Lower leg skin (tissue), 4 donors: ENCODE results near the gene SYDE1. TPM values are rescaled to one million over a fixed set of nuclear protein-coding genes. Genes with fewer than 3 reads are reported as not detected.

ENCODE experiments used
- DNase-seq, 2 donors: peaks; one replicate each; pipeline ENCODE4 v3.0.0-alpha.2; 2019; ENCODE audit warnings: low spot score in 2 of 2
- H3K4me3 ChIP-seq: fragments of 200-600 bp; sonication (generic); 2 replicates; pipeline ENCODE4 v1.5.1; 2017; ENCODE audit warnings: mild to moderate bottlenecking, low read depth; ENCODE audit not compliant: poor library complexity, severe bottlenecking
- POLR2A ChIP-seq, 2 donors: fragments of 450-650 bp; IDR thresholded peaks; one replicate each; pipeline ENCODE4 v1.6.1; 2016 to 2017; ENCODE audit warnings: antibody characterized with exemption in 2 of 2, mild to moderate bottlenecking in 1 of 2, moderate library complexity in 1 of 2
- WGBS, 2 donors: methylation state at CpG; one replicate each; pipeline ENCODE4 v1.1.5; 2018; 5-methylcytosine and 5-hydroxymethylcytosine counted together
- intact Hi-C: fragments of 100-400 bp; cut with DNase I; formaldehyde crosslinking; loops from one replicate; pipeline ENCODE4 v1.15.0; 2023; ENCODE audit warnings: low total_unique reads
- total RNA-seq, 4 donors: library from RNA; depleted of rRNA; stranded (reverse); fragments of >200 nt; gene quantifications; one replicate each; pipeline ENCODE4 v1.1.0, GENCODE V29; 2016
- TF ChIP-seq, protein P1 (sequence below), 3 donors: fragments of 450-650 bp; IDR thresholded peaks; one replicate each; pipeline ENCODE4 v1.5.1; 2016; ENCODE audit warnings: antibody characterized with exemption in 3 of 3, mild to moderate bottlenecking in 3 of 3, moderate library complexity in 2 of 3

SYDE1 gene
- total RNA-seq, 4 donors from 2014 or later = 7.1 to 15.9 (median 9.9) TPM

DNA sequence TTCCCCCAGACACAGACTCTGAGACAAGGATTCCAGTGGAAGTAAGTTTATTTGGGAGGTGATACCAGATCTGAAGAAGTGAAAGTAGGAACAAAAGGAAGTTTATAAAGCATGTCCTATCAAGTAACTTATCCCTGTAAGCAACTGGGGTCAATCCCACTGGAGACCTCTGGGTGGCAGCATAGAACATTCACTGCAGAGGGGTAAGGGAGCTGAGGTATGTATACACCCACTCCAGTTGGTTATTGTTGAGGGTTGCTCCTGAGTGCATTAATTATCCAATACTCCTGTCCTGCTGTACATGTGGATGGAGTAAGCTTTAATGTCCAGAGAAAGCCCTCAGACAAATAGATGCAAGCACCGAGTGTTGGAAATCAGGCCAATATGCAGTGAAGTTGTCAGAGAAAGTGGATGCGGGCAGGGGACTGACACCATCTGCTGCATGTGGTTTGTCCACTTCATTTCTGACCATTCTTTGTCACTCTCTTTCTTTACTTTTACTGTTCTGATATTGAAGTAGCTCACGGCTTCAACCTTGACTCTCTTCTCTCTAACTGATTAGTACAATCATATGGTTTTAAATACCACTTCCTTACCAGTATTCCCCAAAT, 46.9 kb downstream of the SYDE1 start:
- no peak overlapping the region for H3K4me3 ChIP-seq
- TF ChIP-seq, protein P1, sequence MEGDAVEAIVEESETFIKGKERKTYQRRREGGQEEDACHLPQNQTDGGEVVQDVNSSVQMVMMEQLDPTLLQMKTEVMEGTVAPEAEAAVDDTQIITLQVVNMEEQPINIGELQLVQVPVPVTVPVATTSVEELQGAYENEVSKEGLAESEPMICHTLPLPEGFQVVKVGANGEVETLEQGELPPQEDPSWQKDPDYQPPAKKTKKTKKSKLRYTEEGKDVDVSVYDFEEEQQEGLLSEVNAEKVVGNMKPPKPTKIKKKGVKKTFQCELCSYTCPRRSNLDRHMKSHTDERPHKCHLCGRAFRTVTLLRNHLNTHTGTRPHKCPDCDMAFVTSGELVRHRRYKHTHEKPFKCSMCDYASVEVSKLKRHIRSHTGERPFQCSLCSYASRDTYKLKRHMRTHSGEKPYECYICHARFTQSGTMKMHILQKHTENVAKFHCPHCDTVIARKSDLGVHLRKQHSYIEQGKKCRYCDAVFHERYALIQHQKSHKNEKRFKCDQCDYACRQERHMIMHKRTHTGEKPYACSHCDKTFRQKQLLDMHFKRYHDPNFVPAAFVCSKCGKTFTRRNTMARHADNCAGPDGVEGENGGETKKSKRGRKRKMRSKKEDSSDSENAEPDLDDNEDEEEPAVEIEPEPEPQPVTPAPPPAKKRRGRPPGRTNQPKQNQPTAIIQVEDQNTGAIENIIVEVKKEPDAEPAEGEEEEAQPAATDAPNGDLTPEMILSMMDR (IDR thresholded peaks at IDR 0.05) = no peak
- TF ChIP-seq POLR2A (IDR thresholded peaks at IDR 0.05) = no peak
- DNase-seq = no peak
- intact Hi-C loops = loop anchor here (5.0 kb wide), 1 partner anchor 62 kb away; no protein-coding TSS in a partner anchor
- 91 to 97% methylated on average over 3 of the region's 3 CpGs for WGBS, 2 donors

DNA sequence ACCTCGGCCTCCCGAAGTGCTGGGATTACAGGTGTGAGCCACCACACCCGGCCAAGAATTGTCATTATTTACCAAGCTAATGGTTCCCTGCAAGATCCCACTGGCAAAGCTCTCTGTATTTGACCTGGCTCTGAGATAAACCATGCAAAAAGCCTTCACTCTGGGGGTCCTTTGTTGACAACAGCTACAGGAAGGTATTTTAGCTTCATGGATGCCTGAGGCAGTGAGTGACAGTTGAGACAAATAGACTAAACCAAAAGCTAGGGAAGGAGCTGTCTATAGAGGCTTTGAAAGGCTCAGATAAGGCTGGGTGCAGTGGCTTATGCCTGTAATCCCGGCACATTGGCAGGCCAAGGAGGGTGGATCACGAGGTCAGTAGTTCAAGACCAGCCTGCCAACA, 48.1 kb downstream of the SYDE1 start:
- intact Hi-C loops = no loop called here
- DNase-seq = no peak
- TF ChIP-seq, protein P1 (IDR thresholded peaks at IDR 0.05) = no peak
- no peak for TF ChIP-seq POLR2A (IDR thresholded peaks at IDR 0.05)
- WGBS, 2 donors = 89 to 92% methylated on average over 5 of the region's 5 CpGs
- no peak overlapping the region for H3K4me3 ChIP-seq

GRCh38 chr19:15156391-15156790, 49.2 kb downstream of the SYDE1 start:
- no peak overlapping the region for H3K4me3 ChIP-seq
- intact Hi-C loops = no loop called here
- no peak for TF ChIP-seq POLR2A (IDR thresholded peaks at IDR 0.05)
- TF ChIP-seq, protein P1 (IDR thresholded peaks at IDR 0.05) = no peak
- WGBS, 2 donors = 86 to 87% methylated on average over 4 of the region's 4 CpGs
- no peak for DNase-seq

DNA sequence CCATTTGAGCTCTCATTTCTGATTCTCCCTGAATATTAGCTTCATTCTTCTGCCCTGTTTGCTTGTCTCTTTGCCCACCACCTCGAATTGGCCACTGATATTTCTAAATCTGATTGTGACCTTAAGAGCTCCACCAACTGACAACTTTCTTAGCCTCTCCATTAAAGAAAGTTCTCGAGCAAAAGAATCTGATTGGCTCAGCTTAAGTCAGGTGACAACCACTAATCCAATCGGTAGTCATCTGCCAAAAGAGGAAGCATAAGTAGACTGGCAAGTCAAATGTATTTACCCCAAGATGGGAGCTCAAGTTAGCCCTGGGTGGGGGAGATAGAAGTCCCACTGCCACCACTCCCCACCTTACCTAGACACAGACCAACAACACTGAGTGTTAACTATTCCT, 52.0 kb downstream of the SYDE1 start:
- TF ChIP-seq POLR2A (IDR thresholded peaks at IDR 0.05) = no peak
- TF ChIP-seq, protein P1 (IDR thresholded peaks at IDR 0.05) = no peak
- 70 to 73% methylated on average over 3 of the region's 3 CpGs for WGBS, 2 donors
- intact Hi-C loops = no loop called here
- H3K4me3 ChIP-seq = no peak overlapping the region
- no peak for DNase-seq

DNA sequence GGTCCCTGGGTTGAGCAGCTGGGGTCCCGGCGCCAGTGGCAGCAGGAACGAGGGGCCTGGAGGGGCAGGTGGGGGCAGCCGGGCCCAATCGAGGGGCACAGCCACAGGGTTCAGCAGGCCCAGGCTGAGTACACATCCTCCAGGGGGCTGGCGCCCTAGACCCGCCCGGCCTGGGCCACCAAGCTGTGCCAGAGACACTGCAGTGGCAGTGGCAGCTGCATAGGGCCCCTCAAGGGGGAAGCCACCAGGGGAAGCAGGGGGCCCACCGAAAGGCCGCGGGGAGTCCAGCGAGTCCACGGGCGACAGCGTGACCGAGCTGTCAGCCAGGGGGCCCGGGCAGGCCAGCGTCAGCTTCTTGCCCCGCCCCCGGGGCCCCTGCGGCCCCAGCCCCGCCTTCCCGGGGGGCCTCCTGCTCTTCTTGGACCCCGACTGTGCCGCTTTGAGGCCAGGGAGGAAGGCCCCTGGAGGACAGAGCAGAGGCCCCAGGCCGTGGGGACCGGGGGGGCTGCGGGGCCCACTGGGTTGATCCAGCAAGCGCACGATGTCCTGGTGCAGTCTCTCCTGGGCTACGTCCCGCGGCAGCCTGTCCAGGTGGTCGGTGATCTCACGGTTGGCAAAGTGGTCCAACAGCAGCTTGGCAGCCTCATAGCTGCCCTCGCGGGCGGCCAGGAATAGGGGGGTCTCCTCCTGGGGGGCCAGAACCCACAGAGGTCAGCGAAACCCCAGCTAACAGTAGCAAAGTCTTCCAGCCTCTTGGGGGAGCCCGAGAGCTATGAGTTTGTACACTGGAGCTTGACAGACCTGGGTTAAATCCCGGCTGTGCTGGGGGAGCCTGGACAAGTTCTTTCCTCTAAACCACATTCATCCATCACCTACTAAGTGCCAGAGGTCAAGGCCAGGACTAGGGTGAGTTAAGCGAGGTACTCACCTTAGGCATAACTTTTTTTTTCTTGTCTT, 54.1 kb downstream of the SYDE1 start:
- no peak for TF ChIP-seq POLR2A (IDR thresholded peaks at IDR 0.05)
- TF ChIP-seq, protein P1 (IDR thresholded peaks at IDR 0.05) = no peak
- WGBS, 2 donors = 91 to 94% methylated on average over 24 to 38 of the region's 42 CpGs
- H3K4me3 ChIP-seq = no peak overlapping the region
- DNase-seq = no peak
- intact Hi-C loops = no loop called here

Other genes starting within 250 kb of the SYDE1 start
- not detected for gene OR7A17, start 221.3 kb upstream of the SYDE1 start, total RNA-seq
- not detected for gene OR7C2, start 165.9 kb upstream of the SYDE1 start, total RNA-seq
- 10 to 100 TPM in 3 of 4 donors, 1 to 10 TPM in 1; 3.3 to 28.0 (median 13.5) TPM for gene SLC1A6, start 127.5 kb upstream of the SYDE1 start, total RNA-seq
- 100 to 1,000 TPM; 245 to 346 (median 293) TPM for gene CASP14, start 57.9 kb upstream of the SYDE1 start, total RNA-seq
- gene OR1I1, start 25.2 kb upstream of the SYDE1 start, total RNA-seq = not detected
- 100 to 1,000 TPM; 215 to 332 (median 251) TPM for gene NOTCH3, start 93.6 kb downstream of the SYDE1 start, total RNA-seq
- 100 to 1,000 TPM in 1 of 4 donors, 10 to 100 TPM in 3; 74.6 to 138 (median 88.9) TPM for gene EPHX3, start 125.0 kb downstream of the SYDE1 start, total RNA-seq
- gene BRD4, start 225.1 kb downstream of the SYDE1 start, total RNA-seq = 10 to 100 TPM; 34.8 to 78.6 (median 49.2) TPM